ENCODE measurements around the gene FCRL5. TPM values are rescaled to one million over a fixed set of nuclear protein-coding genes. Genes with fewer than 3 reads are reported as not detected.

Gene FCRL5
- not detected in 2 replicates for total RNA-seq (ENCODE audit: low replicate concordance)

DNA sequence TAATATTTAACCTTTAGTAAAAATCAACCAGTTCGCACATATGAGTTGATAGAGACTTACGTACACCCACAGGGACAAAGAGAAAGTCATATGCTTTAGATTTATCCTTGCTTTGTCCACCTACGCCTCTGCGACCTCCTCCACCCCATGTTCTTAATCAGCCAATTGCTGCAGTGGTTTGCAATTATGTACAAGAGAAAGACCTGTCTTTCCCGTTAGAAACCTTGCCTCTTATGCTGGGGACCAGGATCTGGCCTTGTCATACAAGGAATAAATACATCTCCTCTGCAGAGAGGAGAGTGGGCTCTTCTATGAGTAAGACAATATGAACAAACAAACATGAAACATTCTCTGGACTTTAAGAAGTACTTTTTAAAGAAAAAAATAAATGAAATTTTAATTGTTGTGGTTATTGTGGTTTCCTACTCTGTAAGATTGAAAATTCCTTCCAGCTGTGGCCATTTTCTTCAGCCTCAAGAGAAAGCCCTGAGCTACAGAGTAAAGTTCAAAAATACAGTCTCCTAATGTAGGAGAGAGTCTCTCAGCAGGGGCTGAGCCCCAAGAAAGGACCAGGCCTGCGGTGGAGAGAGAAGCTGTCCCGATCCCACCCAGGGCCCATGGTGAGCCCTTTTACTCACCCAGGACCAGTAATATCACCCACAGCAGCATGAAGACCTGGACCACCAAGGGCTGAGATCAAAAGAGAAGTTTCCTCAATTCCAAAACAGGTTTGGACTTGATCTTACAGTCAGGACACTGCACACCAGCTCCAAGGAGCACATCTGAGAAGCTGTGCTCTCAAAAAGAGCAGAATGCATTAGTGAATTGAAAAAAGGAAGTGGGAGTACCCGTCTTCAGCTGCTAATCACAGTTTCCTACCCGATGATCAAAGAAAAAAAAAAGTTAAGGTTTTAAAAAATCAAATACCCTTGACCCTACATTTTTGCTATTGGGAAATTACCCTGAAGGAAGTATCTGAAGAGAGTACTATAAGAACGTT is at the start of gene FCRL5:
Gene FCRL5, minus strand, starts transcription at position 822 of the 1,000 bp plus-strand sequence. Its CDS starts 153 bp downstream, at position 669.
- H3K4me1 ChIP-seq: no peaks in the 10 kb centered on the region

DNA sequence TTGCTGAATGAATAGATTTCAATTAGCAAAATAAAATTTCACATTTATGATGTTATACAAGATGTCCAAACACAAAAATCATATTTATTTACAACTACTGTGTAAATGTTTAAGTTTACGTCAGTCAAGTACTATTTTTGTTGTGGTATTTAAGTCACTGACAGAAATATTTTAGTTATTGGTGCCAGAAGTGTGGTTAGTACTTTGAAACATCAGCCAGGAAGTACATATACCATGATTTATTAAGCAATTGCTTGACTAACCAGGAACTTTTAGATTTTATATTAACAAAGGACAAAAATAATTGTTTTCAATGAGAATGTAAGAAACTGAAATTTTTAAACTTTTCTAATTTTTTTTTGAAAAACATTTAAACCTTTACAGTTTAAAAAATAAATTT is 47.9 kb upstream of the FCRL5 start:
- Histone ChIP-seq H3K4me3 (no peak overlapping the region), H4K20me1 (ENCODE audit: low read depth) (no peaks in the 10 kb centered on the region), H3K4me2 (no peak overlapping the region), H2AFZ (replicated peaks) (no peak overlapping the region), H3K27ac (no peak overlapping the region), H3K27me3 (no peaks in the 10 kb centered on the region), H3F3A (ENCODE audit: low read depth) (no peaks in the 10 kb centered on the region), H3K4me1 (no peaks in the 10 kb centered on the region), H3K9me3 (ENCODE audit: low read depth) (no peaks in the 10 kb centered on the region), H3K36me3 (no peaks in the 10 kb centered on the region), H3K79me2 (ENCODE audit: low read depth) (no peaks in the 10 kb centered on the region), H3K9ac (no peak overlapping the region)
- no peak overlapping the region for H3K4me3 Mint-ChIP-seq
- H3K4me1 Mint-ChIP-seq: no peaks in the 10 kb centered on the region
- H3K27ac Mint-ChIP-seq: no peak overlapping the region
- H3K9me3 Mint-ChIP-seq: no peaks in the 10 kb centered on the region
- no peaks in the 10 kb centered on the region for H3K36me3 Mint-ChIP-seq
- H3K27me3 Mint-ChIP-seq (ENCODE audit: insufficient read depth, low read depth): no peaks in the 10 kb centered on the region
- TF ChIP-seq EZH2phosphoT487 (IDR thresholded peaks at IDR 0.05) (no peak), EZH2 (IDR thresholded peaks at IDR 0.05) (no peak)
- TF ChIP-seq, protein P1, sequence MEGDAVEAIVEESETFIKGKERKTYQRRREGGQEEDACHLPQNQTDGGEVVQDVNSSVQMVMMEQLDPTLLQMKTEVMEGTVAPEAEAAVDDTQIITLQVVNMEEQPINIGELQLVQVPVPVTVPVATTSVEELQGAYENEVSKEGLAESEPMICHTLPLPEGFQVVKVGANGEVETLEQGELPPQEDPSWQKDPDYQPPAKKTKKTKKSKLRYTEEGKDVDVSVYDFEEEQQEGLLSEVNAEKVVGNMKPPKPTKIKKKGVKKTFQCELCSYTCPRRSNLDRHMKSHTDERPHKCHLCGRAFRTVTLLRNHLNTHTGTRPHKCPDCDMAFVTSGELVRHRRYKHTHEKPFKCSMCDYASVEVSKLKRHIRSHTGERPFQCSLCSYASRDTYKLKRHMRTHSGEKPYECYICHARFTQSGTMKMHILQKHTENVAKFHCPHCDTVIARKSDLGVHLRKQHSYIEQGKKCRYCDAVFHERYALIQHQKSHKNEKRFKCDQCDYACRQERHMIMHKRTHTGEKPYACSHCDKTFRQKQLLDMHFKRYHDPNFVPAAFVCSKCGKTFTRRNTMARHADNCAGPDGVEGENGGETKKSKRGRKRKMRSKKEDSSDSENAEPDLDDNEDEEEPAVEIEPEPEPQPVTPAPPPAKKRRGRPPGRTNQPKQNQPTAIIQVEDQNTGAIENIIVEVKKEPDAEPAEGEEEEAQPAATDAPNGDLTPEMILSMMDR (IDR thresholded peaks at IDR 0.05): no peak
- DNase-seq (ENCODE audit: low spot score): no peak

More for the DNA sequence above, at the start of gene FCRL5:
- no peak for TF ChIP-seq EZH2phosphoT487 (IDR thresholded peaks at IDR 0.05)
- DNase-seq (ENCODE audit: low spot score): no peak
- Mint-ChIP-seq H3K36me3 (no peaks in the 10 kb centered on the region), H3K9me3 (no peaks in the 10 kb centered on the region), H3K4me3 (no peak within 1 kb of the TSS), H3K27ac (no peak within 1 kb of the TSS), H3K4me1 (no peaks in the 10 kb centered on the region), H3K27me3 (ENCODE audit: insufficient read depth, low read depth) (no peaks in the 10 kb centered on the region)
- Histone ChIP-seq H3K27me3 (no peaks in the 10 kb centered on the region), H3K9me3 (ENCODE audit: low read depth) (no peaks in the 10 kb centered on the region), H3F3A (ENCODE audit: low read depth) (no peaks in the 10 kb centered on the region), H3K27ac (no peak within 1 kb of the TSS), H3K4me3 (no peak within 1 kb of the TSS), H3K36me3 (no peaks in the 10 kb centered on the region), H2AFZ (replicated peaks) (no peak within 1 kb of the TSS), H3K4me2 (no peak within 1 kb of the TSS), H3K9ac (no peak within 1 kb of the TSS), H3K79me2 (ENCODE audit: low read depth) (no peaks in the 10 kb centered on the region), H4K20me1 (ENCODE audit: low read depth) (no peaks in the 10 kb centered on the region)

DNA sequence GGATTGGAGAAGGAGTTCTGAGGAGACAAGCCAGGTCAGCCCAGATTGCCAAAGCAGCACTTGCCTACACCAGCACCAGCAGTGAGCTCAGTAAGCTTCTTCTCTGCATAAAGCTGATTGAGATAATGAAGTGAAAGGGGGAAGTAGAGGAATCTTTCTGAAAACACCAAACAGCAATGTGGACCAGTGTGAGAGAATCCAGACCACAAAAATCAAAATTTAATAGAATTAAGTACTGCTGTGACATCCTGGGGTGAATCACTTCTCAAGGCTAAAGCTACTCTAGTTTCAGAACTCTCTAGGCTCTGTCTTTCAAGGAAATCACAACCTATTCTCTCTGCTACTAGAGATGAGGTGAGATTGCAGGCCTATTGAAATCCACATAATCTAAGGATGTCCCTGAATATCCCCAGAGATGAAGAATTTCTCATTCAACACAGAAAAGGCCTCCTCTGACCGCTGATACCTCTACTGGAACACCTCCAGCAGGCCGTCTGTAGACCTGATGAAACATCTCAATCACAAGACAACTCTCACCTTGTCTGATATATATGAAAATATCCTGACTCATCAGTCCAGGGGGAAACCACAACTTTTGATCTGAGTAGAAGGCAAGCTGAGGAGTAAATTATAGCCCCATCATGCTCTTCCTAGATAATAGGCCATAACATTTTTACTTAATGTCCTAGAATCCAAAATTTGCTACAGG is 45.8 kb upstream of the FCRL5 start, which contains the start of gene FCRL4:
Gene FCRL4, minus strand, starts transcription at position 127 of the 709 bp plus-strand sequence. CDS start 141 bp downstream, outside the sequence.
- Mint-ChIP-seq H3K9me3 (no peaks in the 10 kb centered on the region), H3K4me3 (no peak within 1 kb of the TSS), H3K4me1 (no peaks in the 10 kb centered on the region), H3K27me3 (ENCODE audit: insufficient read depth, low read depth) (no peaks in the 10 kb centered on the region), H3K27ac (no peak within 1 kb of the TSS), H3K36me3 (no peaks in the 10 kb centered on the region)
- H3K27me3 ChIP-seq: no peaks in the 10 kb centered on the region
- H2AFZ ChIP-seq (replicated peaks): no peak within 1 kb of the TSS
- no peaks in the 10 kb centered on the region for H3K36me3 ChIP-seq
- no peak within 1 kb of the TSS for H3K9ac ChIP-seq
- H3K4me2 ChIP-seq: no peak within 1 kb of the TSS
- no peaks in the 10 kb centered on the region for H3F3A ChIP-seq (ENCODE audit: low read depth)
- DNase-seq (ENCODE audit: low spot score): no peak
- H3K79me2 ChIP-seq (ENCODE audit: low read depth): no peaks in the 10 kb centered on the region
- no peaks in the 10 kb centered on the region for H4K20me1 ChIP-seq (ENCODE audit: low read depth)
- TF ChIP-seq, protein P1 (IDR thresholded peaks at IDR 0.05): no peak
- no peak for TF ChIP-seq EZH2phosphoT487 (IDR thresholded peaks at IDR 0.05)
- TF ChIP-seq EZH2 (IDR thresholded peaks at IDR 0.05): no peak
- H3K4me3 ChIP-seq: no peak within 1 kb of the TSS
- no peak within 1 kb of the TSS for H3K27ac ChIP-seq
- H3K4me1 ChIP-seq: no peaks in the 10 kb centered on the region
- H3K9me3 ChIP-seq (ENCODE audit: low read depth): no peaks in the 10 kb centered on the region
